CD4-positive, alpha-beta memory T cell (primary cell): ENCODE measurements around the gene RTP1. TPM values are rescaled to one million over a fixed set of nuclear protein-coding genes. Genes with fewer than 3 reads are reported as not detected.

Experiments used
- CTCF ChIA-PET: fragments of 350-600 bp; sonication (Branson Sonifier 250); formaldehyde crosslinking; loops from one replicate; lab custom pipeline; 2021; ENCODE audit warnings: inconsistent platforms; ENCODE audit not compliant: partially characterized antibody; lab: Charles Lee
- POLR2A ChIA-PET: fragments of 350-600 bp; sonication (Branson Sonifier 250); formaldehyde crosslinking; loops from one replicate; lab custom pipeline; 2021; ENCODE audit not compliant: partially characterized antibody; lab: Charles Lee
- DNase-seq, 5 donors: peaks; one replicate each; pipeline versions ENCODE4 v3.0.0 to v3.0.0-alpha.2; 2020 to 2022; ENCODE audit warnings: mixed read lengths in 1 of 5
- H3K27ac ChIP-seq: one replicate; pipeline ENCODE4 v1.7.0; 2013; ENCODE audit warnings: low read depth, low read length
- H3K27me3 ChIP-seq: 2 replicates; pipeline ENCODE4 v1.7.0; 2013; ENCODE audit warnings: mild to moderate bottlenecking, low read length, moderate library complexity; ENCODE audit not compliant: insufficient read depth
- H3K36me3 ChIP-seq: 2 replicates; pipeline ENCODE4 v1.7.0; 2013; ENCODE audit warnings: mild to moderate bottlenecking, low read length, moderate library complexity; ENCODE audit not compliant: insufficient read depth
- H3K4me1 ChIP-seq: 2 replicates; pipeline ENCODE4 v1.7.0; 2013; ENCODE audit warnings: mild to moderate bottlenecking, low read length, moderate library complexity; ENCODE audit not compliant: insufficient read depth
- H3K4me3 ChIP-seq, 2 donors: one replicate each; pipeline ENCODE4 v1.7.0; 2013; ENCODE audit warnings: low read length in 2 of 2, mild to moderate bottlenecking in 1 of 2
- H3K9me3 ChIP-seq, 2 donors: one replicate each; pipeline ENCODE4 v1.7.0; 2013; ENCODE audit warnings: low read length in 2 of 2, control low read depth in 1 of 2; ENCODE audit not compliant: control insufficient read depth in 1 of 2
- H3K27ac Mint-ChIP-seq, 7 donors: one replicate each; pipeline ENCODE4 v1.8.0; 2020 to 2021; ENCODE audit warnings: mixed read lengths in 7 of 7, mild to moderate bottlenecking in 6 of 7, inconsistent platforms in 3 of 7, moderate library complexity in 3 of 7
- H3K27me3 Mint-ChIP-seq, 2 donors: one replicate each; pipeline ENCODE4 v1.8.0; 2020 to 2021; ENCODE audit warnings: mixed read lengths in 2 of 2
- H3K36me3 Mint-ChIP-seq, 2 donors: one replicate each; pipeline ENCODE4 v1.8.0; 2020 to 2021; ENCODE audit warnings: mixed read lengths in 2 of 2, inconsistent platforms in 1 of 2, mild to moderate bottlenecking in 1 of 2
- H3K4me1 Mint-ChIP-seq, 4 donors: one replicate each; pipeline ENCODE4 v1.8.0; 2020 to 2021; ENCODE audit warnings: mixed read lengths in 4 of 4, mild to moderate bottlenecking in 1 of 4
- H3K4me3 Mint-ChIP-seq, 8 donors: one replicate each; pipeline ENCODE4 v1.8.0; 2020 to 2021; ENCODE audit warnings: mixed read lengths in 8 of 8, mild to moderate bottlenecking in 7 of 8, moderate library complexity in 6 of 8, inconsistent platforms in 3 of 8
- H3K9me3 Mint-ChIP-seq, 8 donors: one replicate each; pipeline ENCODE4 v1.8.0; 2020 to 2021; ENCODE audit warnings: mixed read lengths in 8 of 8, mild to moderate bottlenecking in 5 of 8, inconsistent platforms in 3 of 8, moderate library complexity in 1 of 8
- intact Hi-C: fragments of 100-400 bp; cut with micrococcal nuclease; formaldehyde crosslinking; loops from one replicate; pipeline ENCODE4 v1.15.1; 2023
- polyA plus RNA-seq, 2 donors: library from polyadenylated mRNA; unstranded; fragments of 300-500 nt; fragmentation: Illumina TruSeq; gene quantifications; one replicate each; pipeline ENCODE4 v1.2.3, GENCODE V29; 2021
- total RNA-seq, 2 experiments: library from RNA; stranded (reverse); gene quantifications; one replicate each; pipeline ENCODE4 v1.2.3, GENCODE V29; 2021

RTP1 gene
- total and polyA plus RNA-seq, 4 experiments from 2014 or later, result not detected

GRCh38 chr3:187208159-187208558, 10.9 kb downstream of the RTP1 start:
- H3K27me3 Mint-ChIP-seq, result peaks cover 8 to 9% of the 10 kb centered on the region in 2 donors
- ChIA-PET CTCF (no interaction called here), POLR2A (no interaction called here)
- H3K27me3 ChIP-seq, result no peaks in the 10 kb centered on the region
- H3K4me3 ChIP-seq, result no peak overlapping the region
- H3K27ac ChIP-seq, result no peak overlapping the region
- H3K27ac Mint-ChIP-seq, result no peak overlapping the region
- no peaks in the 10 kb centered on the region for H3K4me1 ChIP-seq
- no peak for DNase-seq
- H3K9me3 ChIP-seq, result no peaks in the 10 kb centered on the region
- intact Hi-C loops, result no loop called here
- peaks cover 0 to 4% (median 0%) of the 10 kb centered on the region in 8 donors for H3K9me3 Mint-ChIP-seq
- no peaks in the 10 kb centered on the region for H3K36me3 Mint-ChIP-seq
- no peak overlapping the region for H3K4me3 Mint-ChIP-seq
- H3K4me1 Mint-ChIP-seq, result no peaks in the 10 kb centered on the region
- no peaks in the 10 kb centered on the region for H3K36me3 ChIP-seq

- H3K4me1 ChIP-seq, result no peaks in the 10 kb centered on the region
- no peak overlapping the region for H3K4me3 ChIP-seq
- H3K27ac ChIP-seq, result no peak overlapping the region
- Mint-ChIP-seq H3K4me3 (no peak overlapping the region), H3K9me3 (peaks cover 0 to 4% (median 0%) of the 10 kb centered on the region in 8 donors), H3K36me3 (no peaks in the 10 kb centered on the region), H3K4me1 (no peaks in the 10 kb centered on the region), H3K27ac (no peak overlapping the region), H3K27me3 (peaks cover 7 to 8% of the 10 kb centered on the region in 2 donors)
- intact Hi-C loops, result no loop called here
- H3K36me3 ChIP-seq, result no peaks in the 10 kb centered on the region
- H3K27me3 ChIP-seq, result no peaks in the 10 kb centered on the region
- ChIA-PET CTCF (interaction anchor here (1.7 to 1.8 kb wide), 2 partner anchors 9 to 11 kb away, joined by 5 to 10 read pairs; no protein-coding TSS in a partner anchor), POLR2A (no interaction called here)
- DNase-seq, result no peak
- H3K9me3 ChIP-seq, result no peaks in the 10 kb centered on the region
These were observed 12.2 kb downstream of the RTP1 start for GRCh38 chr3:187209491-187209890.

GRCh38 chr3:187210091-187210490, 12.8 kb downstream of the RTP1 start:
- no peak overlapping the region for H3K27ac Mint-ChIP-seq
- no peak overlapping the region for H3K4me3 ChIP-seq
- no peaks in the 10 kb centered on the region for H3K4me1 Mint-ChIP-seq
- peaks cover 0 to 3% (median 0%) of the 10 kb centered on the region in 8 donors for H3K9me3 Mint-ChIP-seq
- intact Hi-C loops, result no loop called here
- ChIA-PET CTCF (interaction anchor here (1.7 to 3.6 kb wide), 3 partner anchors 9 to 13 kb away, joined by 5 to 15 read pairs (median 10); no protein-coding TSS in a partner anchor), POLR2A (no interaction called here)
- no peaks in the 10 kb centered on the region for H3K4me1 ChIP-seq
- no peaks in the 10 kb centered on the region for H3K9me3 ChIP-seq
- H3K36me3 ChIP-seq, result no peaks in the 10 kb centered on the region
- peaks cover 6 to 7% of the 10 kb centered on the region in 2 donors for H3K27me3 Mint-ChIP-seq
- no peaks in the 10 kb centered on the region for H3K36me3 Mint-ChIP-seq
- no peak for DNase-seq
- H3K27ac ChIP-seq, result no peak overlapping the region
- H3K4me3 Mint-ChIP-seq, result no peak overlapping the region
- no peaks in the 10 kb centered on the region for H3K27me3 ChIP-seq

- H3K4me1 Mint-ChIP-seq, result no peaks in the 10 kb centered on the region
- H3K36me3 ChIP-seq, result no peaks in the 10 kb centered on the region
- H3K27ac ChIP-seq, result no peak overlapping the region
- no peaks in the 10 kb centered on the region for H3K4me1 ChIP-seq
- H3K27me3 Mint-ChIP-seq, result peaks cover 2 to 3% of the 10 kb centered on the region in 2 donors
- no peak for DNase-seq
- no peak overlapping the region for H3K27ac Mint-ChIP-seq
- no peaks in the 10 kb centered on the region for H3K36me3 Mint-ChIP-seq
- H3K4me3 Mint-ChIP-seq, result no peak overlapping the region
- CTCF ChIA-PET, result interaction anchor here (1.7 to 3.6 kb wide), 3 partner anchors 8 to 12 kb away, joined by 5 to 15 read pairs (median 10); no protein-coding TSS in a partner anchor
- intact Hi-C loops, result no loop called here
- no peak overlapping the region for H3K4me3 ChIP-seq
- H3K27me3 ChIP-seq, result no peaks in the 10 kb centered on the region
- H3K9me3 ChIP-seq, result no peaks in the 10 kb centered on the region
- POLR2A ChIA-PET, result no interaction called here
- peaks cover 0 to 2% (median 0%) of the 10 kb centered on the region in 8 donors for H3K9me3 Mint-ChIP-seq
These were observed 13.4 kb downstream of the RTP1 start for GRCh38 chr3:187210545-187211327.

- DNase-seq, result no peak
- ChIA-PET POLR2A (no interaction called here), CTCF (interaction anchor here (1.1 to 3.6 kb wide), 2 partner anchors 9 to 11 kb away, joined by 3 to 15 read pairs; no protein-coding TSS in a partner anchor)
These were observed 14.4 kb downstream of the RTP1 start for GRCh38 chr3:187211532-187212195.

GRCh38 chr3:187212196-187212545, 14.9 kb downstream of the RTP1 start:
- H3K36me3 Mint-ChIP-seq, result no peaks in the 10 kb centered on the region
- peaks cover 3 to 5% of the 10 kb centered on the region in 2 donors for H3K27me3 Mint-ChIP-seq
- no peak for DNase-seq
- H3K4me3 Mint-ChIP-seq, result no peak overlapping the region
- ChIA-PET POLR2A (no interaction called here), CTCF (interaction anchor here (1.1 to 3.6 kb wide), 2 partner anchors 8 to 10 kb away, joined by 3 to 15 read pairs; no protein-coding TSS in a partner anchor)
- no peak overlapping the region for H3K27ac ChIP-seq
- H3K9me3 ChIP-seq, result no peaks in the 10 kb centered on the region
- H3K36me3 ChIP-seq, result no peaks in the 10 kb centered on the region
- H3K9me3 Mint-ChIP-seq, result peaks cover 0 to 2% (median 0%) of the 10 kb centered on the region in 8 donors
- H3K4me1 Mint-ChIP-seq, result no peaks in the 10 kb centered on the region
- no peaks in the 10 kb centered on the region for H3K4me1 ChIP-seq
- H3K27me3 ChIP-seq, result no peaks in the 10 kb centered on the region
- H3K4me3 ChIP-seq, result no peak overlapping the region
- no peak overlapping the region for H3K27ac Mint-ChIP-seq
- intact Hi-C loops, result no loop called here

More at GRCh38 chr3:187211532-187212195, 14.4 kb downstream of the RTP1 start:
- peaks cover 0 to 2% (median 0%) of the 10 kb centered on the region in 8 donors for H3K9me3 Mint-ChIP-seq
- intact Hi-C loops, result no loop called here
- no peaks in the 10 kb centered on the region for H3K4me1 Mint-ChIP-seq
- no peak overlapping the region for H3K4me3 Mint-ChIP-seq
- Histone ChIP-seq H3K27ac (no peak overlapping the region), H3K4me3 (no peak overlapping the region), H3K9me3 (no peaks in the 10 kb centered on the region), H3K36me3 (no peaks in the 10 kb centered on the region), H3K27me3 (no peaks in the 10 kb centered on the region), H3K4me1 (no peaks in the 10 kb centered on the region)
- H3K36me3 Mint-ChIP-seq, result no peaks in the 10 kb centered on the region
- no peak overlapping the region for H3K27ac Mint-ChIP-seq
- peaks cover 2 to 3% of the 10 kb centered on the region in 2 donors for H3K27me3 Mint-ChIP-seq

- ChIA-PET POLR2A (no interaction called here), CTCF (interaction anchor here (3.6 kb wide), 1 partner anchor 10 kb away, joined by 15 read pairs; no protein-coding TSS in a partner anchor)
- intact Hi-C loops, result no loop called here
- no peaks in the 10 kb centered on the region for H3K4me1 Mint-ChIP-seq
- H3K4me3 ChIP-seq, result no peak overlapping the region
- H3K27ac ChIP-seq, result no peak overlapping the region
- no peaks in the 10 kb centered on the region for H3K27me3 ChIP-seq
- H3K9me3 Mint-ChIP-seq, result peaks cover 0 to 2% (median 0%) of the 10 kb centered on the region in 8 donors
- H3K27me3 Mint-ChIP-seq, result peaks cover 3 to 5% of the 10 kb centered on the region in 2 donors
- no peak overlapping the region for H3K27ac Mint-ChIP-seq
- H3K4me3 Mint-ChIP-seq, result no peak overlapping the region
- no peaks in the 10 kb centered on the region for H3K9me3 ChIP-seq
- no peak for DNase-seq
- H3K36me3 ChIP-seq, result no peaks in the 10 kb centered on the region
- no peaks in the 10 kb centered on the region for H3K36me3 Mint-ChIP-seq
- no peaks in the 10 kb centered on the region for H3K4me1 ChIP-seq
These were observed 15.4 kb downstream of the RTP1 start for GRCh38 chr3:187212705-187213104.
